H1 (cell line): ENCODE measurements around the gene MXI1. TPM values are rescaled to one million over a fixed set of nuclear protein-coding genes. Genes with fewer than 3 reads are reported as not detected.

ENCODE experiments used
- CTCF ChIA-PET: fragments of 300-600 bp; sonication (Branson Sonifier 250); formaldehyde crosslinking; loops from one replicate; lab custom pipeline; 2021; ENCODE audit not compliant: partially characterized antibody; lab: Charles Lee
- POLR2A ChIA-PET: fragments of 300-600 bp; sonication (Branson Sonifier 250); formaldehyde crosslinking; loops from one replicate; lab custom pipeline; 2021; ENCODE audit warnings: inconsistent platforms; ENCODE audit not compliant: partially characterized antibody; lab: Charles Lee
- DNase-seq, 2 experiments: peaks; one replicate each; pipeline versions ENCODE4 v3.0.0 to v3.0.0-alpha.2; 2010 to 2022; ENCODE audit warnings: low spot score in 2 of 2, low read depth in 1 of 2, mixed read lengths in 1 of 2
- FAIRE-seq: peaks from 2 replicates; lab custom pipeline; 2011; peaks lifted over from hg19 to GRCh38; lab: Jason Lieb, UNC
- H2AFZ ChIP-seq: 2 replicates; pipeline ENCODE4 v1.8.1; 2012; ENCODE audit warnings: low read length, inconsistent platforms
- H2AK5ac ChIP-seq: 2 replicates; pipeline ENCODE4 v1.6.1; 2013; ENCODE audit warnings: low read depth, low read length
- H2BK120ac ChIP-seq: replicated peaks from 2 replicates; pipeline ENCODE3; 2013; ENCODE audit warnings: low read depth, low read length, inconsistent platforms
- H2BK12ac ChIP-seq: 2 replicates; pipeline ENCODE4 v1.6.1; 2013; ENCODE audit warnings: low read depth, low read length
- H2BK15ac ChIP-seq: 2 replicates; pipeline ENCODE4 v1.6.1; 2013; ENCODE audit warnings: low read length
- H2BK20ac ChIP-seq: 2 replicates; pipeline ENCODE4 v1.6.1; 2013; ENCODE audit warnings: low read length
- H2BK5ac ChIP-seq: 2 replicates; pipeline ENCODE4 v1.6.1; 2013; ENCODE audit warnings: low read depth, low read length
- H3K14ac ChIP-seq: 2 replicates; pipeline ENCODE4 v1.6.1; 2013; ENCODE audit warnings: inconsistent platforms; ENCODE audit not compliant: insufficient read length
- H3K18ac ChIP-seq: 2 replicates; pipeline ENCODE4 v1.6.1; 2013; ENCODE audit warnings: low read length; ENCODE audit errors: extremely low read depth
- H3K23ac ChIP-seq: 2 replicates; pipeline ENCODE4 v1.6.1; 2013; ENCODE audit warnings: inconsistent platforms; ENCODE audit not compliant: insufficient read length
- H3K23me2 ChIP-seq: 2 replicates; pipeline ENCODE4 v1.6.1; 2013; ENCODE audit warnings: low read depth, low read length
- H3K27ac ChIP-seq: 2 replicates; pipeline ENCODE4 v1.6.1; 2011; ENCODE audit warnings: low read depth, low read length, inconsistent platforms
- H3K27me3 ChIP-seq, 4 experiments: replicated peaks in 1 of 4; 1 replicate in 1 of 4; 2 replicates in 3 of 4; pipeline versions ENCODE4 v1.6.1 to v1.8.1; 2011 to 2013; ENCODE audit warnings: low read length in 3 of 4, mild to moderate bottlenecking in 3 of 4, inconsistent platforms in 2 of 4, mixed read lengths in 2 of 4, moderate library complexity in 1 of 4; ENCODE audit not compliant: control insufficient read depth in 3 of 4, insufficient read depth in 3 of 4; ENCODE audit errors: extremely low read depth in 1 of 4
- H3K36me3 ChIP-seq, 4 experiments: 2 replicates each; pipeline versions ENCODE4 v1.6.1 to v1.8.1; 2011 to 2013; ENCODE audit warnings: mild to moderate bottlenecking in 4 of 4, low read length in 3 of 4, moderate library complexity in 2 of 4, control low read depth in 1 of 4, inconsistent platforms in 1 of 4; ENCODE audit not compliant: insufficient read depth in 4 of 4, control insufficient read depth in 2 of 4
- H3K4ac ChIP-seq: replicated peaks from 2 replicates; pipeline ENCODE3; 2013; ENCODE audit warnings: low read length, low read depth, mixed read lengths, inconsistent platforms; ENCODE audit not compliant: insufficient read length
- H3K4me1 ChIP-seq, 4 experiments: replicated peaks in 1 of 4; 1 replicate in 1 of 4; 2 replicates in 3 of 4; pipeline versions ENCODE4 v1.6.1 to v1.8.1; 2011 to 2013; ENCODE audit warnings: low read length in 3 of 4, inconsistent platforms in 2 of 4, mixed read lengths in 1 of 4; ENCODE audit not compliant: insufficient read depth in 4 of 4, control insufficient read depth in 3 of 4
- H3K4me2 ChIP-seq, 2 experiments: 2 replicates each; pipeline versions ENCODE4 v1.6.1 to v1.8.1; 2011 to 2013; ENCODE audit warnings: low read depth in 2 of 2, low read length in 2 of 2, control low read depth in 1 of 2, inconsistent platforms in 1 of 2, mild to moderate bottlenecking in 1 of 2; ENCODE audit not compliant: insufficient read depth in 1 of 2
- H3K4me3 ChIP-seq, 4 experiments: fragments of 200-600, 300-600 bp in 1 of 4; sonication (generic), shearing (Covaris generic), sonication (Bioruptor Twin) in 1 of 4; 2 replicates each; pipeline versions ENCODE4 v1.5.1 to v1.8.1; 2011 to 2016; ENCODE audit warnings: low read length in 4 of 4, low read depth in 3 of 4, control low read depth in 2 of 4, inconsistent platforms in 2 of 4, mild to moderate bottlenecking in 2 of 4, mixed read lengths in 1 of 4, moderate library complexity in 1 of 4; ENCODE audit not compliant: insufficient read depth in 2 of 4; ENCODE audit errors: extremely low read depth in 1 of 4
- H3K56ac ChIP-seq: replicated peaks from 2 replicates; pipeline ENCODE3; 2013; ENCODE audit warnings: low read depth, mild to moderate bottlenecking, mixed read lengths, low read length, inconsistent platforms; ENCODE audit not compliant: insufficient read length
- H3K79me1 ChIP-seq: 2 replicates; pipeline ENCODE4 v1.6.1; 2013; ENCODE audit warnings: low read depth, low read length, control low read depth
- H3K79me2 ChIP-seq, 2 experiments: 2 replicates each; pipeline versions ENCODE4 v1.6.1 to v1.8.1; 2012 to 2013; ENCODE audit warnings: low read length in 2 of 2, mild to moderate bottlenecking in 2 of 2, inconsistent platforms in 1 of 2; ENCODE audit not compliant: insufficient read depth in 2 of 2, control insufficient read depth in 1 of 2
- H3K9ac ChIP-seq, 4 experiments: replicated peaks in 1 of 4; 1 replicate in 1 of 4; 2 replicates in 3 of 4; pipeline versions ENCODE4 v1.6.1 to v1.8.1; 2011 to 2013; ENCODE audit warnings: low read depth in 3 of 4, low read length in 3 of 4, control low read depth in 2 of 4, mild to moderate bottlenecking in 2 of 4, moderate library complexity in 2 of 4, inconsistent platforms in 1 of 4; ENCODE audit errors: extremely low read depth in 1 of 4
- H3K9me3 ChIP-seq, 2 experiments: 2 replicates each; pipeline versions ENCODE4 v1.6.1 to v1.8.1; 2012 to 2013; ENCODE audit warnings: mild to moderate bottlenecking in 2 of 2, moderate library complexity in 2 of 2, control low read depth in 1 of 2, inconsistent platforms in 1 of 2, low read depth in 1 of 2, low read length in 1 of 2, mixed read lengths in 1 of 2; ENCODE audit not compliant: insufficient read depth in 2 of 2
- H4K20me1 ChIP-seq, 2 experiments: replicated peaks in 1 of 2; 2 replicates each; pipeline versions ENCODE3 to v1.8.1; 2011 to 2013; ENCODE audit warnings: inconsistent platforms in 2 of 2, low read length in 2 of 2, mild to moderate bottlenecking in 1 of 2; ENCODE audit not compliant: insufficient read depth in 2 of 2, control insufficient read depth in 1 of 2
- H4K5ac ChIP-seq: 2 replicates; pipeline ENCODE4 v1.6.1; 2013; ENCODE audit warnings: low read length, low read depth, mixed read lengths, inconsistent platforms; ENCODE audit not compliant: insufficient read length
- H4K8ac ChIP-seq: 2 replicates; pipeline ENCODE4 v1.8.0; 2013; ENCODE audit warnings: mild to moderate bottlenecking, moderate library complexity, low read length, inconsistent platforms; ENCODE audit not compliant: insufficient read depth; ENCODE audit errors: extremely low read depth
- H4K91ac ChIP-seq: replicated peaks from 2 replicates; pipeline ENCODE3; 2013; ENCODE audit warnings: low read length, mixed read lengths, inconsistent platforms; ENCODE audit not compliant: insufficient read length
- CBX5 ChIP-seq: fragments of 300-800, 300-1000 bp; sonication (generic); IDR thresholded peaks from 2 replicates; pipeline ENCODE4 v1.7.1; 2016; ENCODE audit warnings: antibody characterized with exemption, low read length, low read depth
- E2F6 ChIP-seq: IDR thresholded peaks from 2 replicates; pipeline ENCODE4 v1.6.1; 2012; ENCODE audit warnings: inconsistent platforms
- FOSL1 ChIP-seq: IDR thresholded peaks from 2 replicates; pipeline ENCODE4 v1.6.1; 2011; ENCODE audit warnings: mild to moderate bottlenecking, low read depth, low read length, moderate library complexity; ENCODE audit not compliant: insufficient read depth
- GTF2F1 ChIP-seq: IDR thresholded peaks from 2 replicates; pipeline ENCODE4 v1.6.1; 2012; ENCODE audit warnings: low read depth, low read length, improper control_type of control experiment, borderline replicate concordance
- KDM5A ChIP-seq: fragments of 200-600 bp; IDR thresholded peaks from 2 replicates; pipeline ENCODE4 v1.7.1; 2012; ENCODE audit warnings: mild to moderate bottlenecking, low read length, inconsistent platforms, mixed read lengths
- POLR2A ChIP-seq, 2 experiments: IDR thresholded peaks; 1 replicate in 1 of 2; 2 replicates in 1 of 2; pipeline ENCODE4 v1.6.1; 2011; ENCODE audit warnings: low read depth in 2 of 2, low read length in 2 of 2, mild to moderate bottlenecking in 2 of 2; ENCODE audit errors: control extremely low read depth in 1 of 2
- POLR2AphosphoS5 ChIP-seq: IDR thresholded peaks from 2 replicates; pipeline ENCODE4 v1.6.1; 2011; ENCODE audit warnings: low read depth, low read length
- RXRA ChIP-seq: IDR thresholded peaks from 2 replicates; pipeline ENCODE4 v1.6.1; 2011; ENCODE audit warnings: low read depth, mild to moderate bottlenecking, low read length, moderate library complexity; ENCODE audit not compliant: insufficient read depth
- SAP30 ChIP-seq: fragments of 300-600 bp; sonication (generic); IDR thresholded peaks from 2 replicates; pipeline ENCODE4 v1.7.1; 2012; ENCODE audit warnings: low read length, moderate library complexity, mild to moderate bottlenecking, inconsistent platforms; ENCODE audit not compliant: insufficient read depth, insufficient replicate concordance
- SIN3A ChIP-seq, 2 experiments: IDR thresholded peaks in 1 of 2; conservative IDR thresholded peaks in 1 of 2; 2 replicates each; pipeline ENCODE4 v1.6.1; 2011 to 2012; ENCODE audit warnings: low read length in 2 of 2, improper control_type of control experiment in 1 of 2, low read depth in 1 of 2, mild to moderate bottlenecking in 1 of 2
- SIRT6 ChIP-seq: IDR thresholded peaks from one replicate; pipeline ENCODE4 v1.7.1; 2012; ENCODE audit warnings: low read length, inconsistent platforms
- SRF ChIP-seq: IDR thresholded peaks from 2 replicates; pipeline ENCODE4 v1.6.1; 2011; ENCODE audit warnings: mild to moderate bottlenecking, low read depth, low read length, moderate library complexity
- TAF7 ChIP-seq: optimal IDR thresholded peaks from 2 replicates; pipeline ENCODE3; 2011; ENCODE audit warnings: low read depth, mild to moderate bottlenecking, inconsistent platforms, low read length, moderate library complexity, borderline replicate concordance
- YY1 ChIP-seq: IDR thresholded peaks from 2 replicates; pipeline ENCODE4 v1.6.1; 2011; ENCODE audit warnings: low read depth, mild to moderate bottlenecking, low read length
- WGBS, 2 experiments: shearing (Covaris generic) in 1 of 2; methylation state at CpG; one replicate each; pipeline versions ENCODE4 v1.1.6 to v1.1.7; 2013 to 2015; ENCODE audit warnings: low lambda C conversion rate in 2 of 2, mixed read lengths in 2 of 2, inconsistent platforms in 1 of 2, low coverage in 1 of 2, missing lambda C conversion rate in 1 of 2; ENCODE audit not compliant: insufficient replicate concordance in 2 of 2, insufficient coverage in 1 of 2, insufficient read length in 1 of 2; ENCODE audit errors: extremely low coverage in 1 of 2, missing lambda C conversion rate in 1 of 2; 5-methylcytosine and 5-hydroxymethylcytosine counted together
- polyA plus RNA-seq, 7 experiments: library from polyadenylated mRNA; depleted of rRNA in 3 of 7; stranded (reverse) in 5 of 7; unstranded in 2 of 7; fragments of >200 nt in 5 of 7; fragments of 200-250 nt in 2 of 7; gene quantifications; 1 replicate in 5 of 7; 2 replicates in 1 of 7; 4 replicates in 1 of 7; pipeline versions ENCODE4 v1.2.1 to v1.2.3, GENCODE V29; 2011 to 2013; ENCODE audit warnings: missing spikeins in 2 of 7, mixed read lengths in 2 of 7
- total RNA-seq: library from RNA; stranded (reverse); fragmentation: NEBNext Ultra II Directional; extraction: Animal tissue kit (Norgen Biotek cat#: 25700); gene quantifications from 2 replicates; pipeline ENCODE4 v1.2.1, GENCODE V29; 2021

Gene MXI1
- total and polyA plus RNA-seq, 2 of the 8 experiments (the other 6 are each of a cell fraction or from before 2014, with no cell fraction given): 5.7 to 8.8 TPM

GRCh38 chr10:110312206-110312605 lies 104.8 kb downstream of the MXI1 start:
- no peak overlapping the region for H4K91ac ChIP-seq
- ChIA-PET CTCF (interaction anchor here (0.6 to 1.8 kb wide), 14 partner anchors 9 to 1135 kb away, joined by 3 to 8 read pairs (median 3); no protein-coding TSS in a partner anchor), POLR2A (no interaction called here)
- peak overlapping the region; percentile 56 for H2AFZ ChIP-seq
- no peak overlapping the region; the same call in 1 of the 2 replicates for H2BK12ac ChIP-seq
- H4K8ac ChIP-seq: no peak overlapping the region
- no peak overlapping the region for H2BK120ac ChIP-seq
- no peaks in the 10 kb centered on the region for H3K79me1 ChIP-seq
- 83% methylated on average over 2 of the region's 2 CpGs; no CpG with 5 or more reads in 1 of the 2 experiments for WGBS, 2 experiments
- H4K5ac ChIP-seq: no peak overlapping the region
- no peaks in the 10 kb centered on the region; a peak in 1 of 7 replicates for H3K4me1 ChIP-seq
- H3K4ac ChIP-seq: no peak overlapping the region
- no peaks in the 10 kb centered on the region for H3K36me3 ChIP-seq
- H3K23ac ChIP-seq: no peak overlapping the region
- H2AK5ac ChIP-seq: no peak overlapping the region
- H3K4me3 ChIP-seq: no peak overlapping the region
- no peak overlapping the region for H3K27ac ChIP-seq
- H3K18ac ChIP-seq: no peak overlapping the region
- no peaks in the 10 kb centered on the region for H3K79me2 ChIP-seq
- FAIRE-seq: no peak
- H3K56ac ChIP-seq: no peak overlapping the region
- H3K4me2 ChIP-seq: no peak overlapping the region
- H3K23me2 ChIP-seq: no peaks in the 10 kb centered on the region
- H2BK5ac ChIP-seq: no peak overlapping the region
- no peaks in the 10 kb centered on the region for H4K20me1 ChIP-seq
- no peak overlapping the region for H3K14ac ChIP-seq
- H2BK15ac ChIP-seq: peak overlapping the region; percentile 84; the same call in 1 of the 2 replicates
- no peaks in the 10 kb centered on the region for H3K9me3 ChIP-seq
- DNase-seq: no peak
- no peak overlapping the region for H3K9ac ChIP-seq
- no peak overlapping the region for H2BK20ac ChIP-seq
- no peaks in the 10 kb centered on the region for H3K27me3 ChIP-seq
- no peak for TF ChIP-seq GTF2F1
- TF ChIP-seq POLR2AphosphoS5: no peak
- TF ChIP-seq TAF7: no peak
- no peak for TF ChIP-seq POLR2A (IDR thresholded peaks at IDR 0.05; ENCODE audit: control extremely low read depth in 1 of 2, low read depth in 2 of 2, low read length in 2 of 2)
- no peak for TF ChIP-seq YY1
- TF ChIP-seq KDM5A: no peak
- TF ChIP-seq RXRA: no peak
- no peak for TF ChIP-seq SIRT6
- no peak for TF ChIP-seq FOSL1
- no peak for TF ChIP-seq E2F6
- no peak for TF ChIP-seq SIN3A (conservative IDR thresholded peaks at IDR 0.05 in 1 of 2, IDR thresholded peaks at IDR 0.05 in 1 of 2; ENCODE audit: low read depth in 1 of 2, low read length in 2 of 2)
- no peak for TF ChIP-seq SAP30
- TF ChIP-seq SRF: no peak
- TF ChIP-seq CBX5: no peak
